IMR-90 (cell line): ENCODE data around the gene RPL12. TPM values are rescaled to one million over a fixed set of nuclear protein-coding genes. Genes with fewer than 3 reads are reported as not detected.

ENCODE experiments used
- ATAC-seq: fragments of 200-7000 bp; cut with Tn5 transposase; 2 replicates; pipeline ENCODE4 v1.9.1; 2020; ENCODE audit warnings: low read depth, mild to moderate bottlenecking, moderate library complexity
- BruUV-seq: library from RNA; stranded (reverse); fragments of 400-500 nt; replicated peaks from 2 replicates; lab custom pipeline; 2021; lab: Mats Ljungman, UMichigan
- CTCF ChIA-PET: fragments of 300-600 bp; formaldehyde crosslinking; extraction: SDS; loops from one replicate; lab custom pipeline; 2021; ENCODE audit warnings: antibody characterized with exemption; lab: Yijun Ruan, JAX
- POLR2A ChIA-PET: fragments of 300-600 bp; sonication (Branson Sonifier 250); formaldehyde crosslinking; loops from one replicate; lab custom pipeline; 2022; ENCODE audit warnings: antibody characterized with exemption; ENCODE audit not compliant: unreplicated experiment; lab: Charles Lee
- DNase-seq: peaks from one replicate; pipeline ENCODE4 v3.0.0; 2013
- H2AFZ ChIP-seq: replicated peaks from 2 replicates; pipeline ENCODE3; 2013; ENCODE audit warnings: low read length, mild to moderate bottlenecking; ENCODE audit not compliant: poor library complexity
- H2AK5ac ChIP-seq: 2 replicates; pipeline ENCODE4 v1.6.1; 2013; ENCODE audit warnings: low read depth, low read length, inconsistent platforms
- H2AK9ac ChIP-seq: replicated peaks from 2 replicates; pipeline ENCODE3; 2013; ENCODE audit warnings: mild to moderate bottlenecking, low read depth, low read length, moderate library complexity; ENCODE audit not compliant: poor library complexity
- H2BK120ac ChIP-seq: 2 replicates; pipeline ENCODE4 v1.6.1; 2013; ENCODE audit warnings: low read depth, low read length, inconsistent platforms
- H2BK15ac ChIP-seq: 3 replicates; pipeline ENCODE4 v1.6.1; 2013; ENCODE audit warnings: low read depth, low read length, inconsistent platforms
- H2BK20ac ChIP-seq: 2 replicates; pipeline ENCODE4 v1.6.1; 2013; ENCODE audit warnings: low read depth, mild to moderate bottlenecking, inconsistent platforms, low read length, moderate library complexity
- H2BK5ac ChIP-seq: 2 replicates; pipeline ENCODE4 v1.6.1; 2013; ENCODE audit warnings: mild to moderate bottlenecking, low read depth, low read length, inconsistent platforms; ENCODE audit not compliant: poor library complexity, severe bottlenecking
- H3K14ac ChIP-seq: replicated peaks from 2 replicates; pipeline ENCODE4 v1.6.1; 2013; ENCODE audit warnings: low read depth, low read length, inconsistent platforms
- H3K18ac ChIP-seq: 2 replicates; pipeline ENCODE4 v1.6.1; 2013; ENCODE audit warnings: low read depth, low read length, control low read depth
- H3K23ac ChIP-seq: 2 replicates; pipeline ENCODE4 v1.6.1; 2013; ENCODE audit warnings: low read depth, low read length, inconsistent platforms
- H3K27ac ChIP-seq: 2 replicates; pipeline ENCODE4 v1.5.1; 2013; ENCODE audit warnings: mild to moderate bottlenecking, control low read depth, low read length; ENCODE audit not compliant: insufficient read depth
- H3K27me3 ChIP-seq: 2 replicates; pipeline ENCODE4 v1.6.1; 2013; ENCODE audit warnings: low read length; ENCODE audit not compliant: control insufficient read depth, insufficient read depth
- H3K36me3 ChIP-seq: 2 replicates; pipeline ENCODE4 v1.6.1; 2013; ENCODE audit warnings: low read length, mixed read lengths; ENCODE audit not compliant: control insufficient read depth, insufficient read depth
- H3K4ac ChIP-seq: 2 replicates; pipeline ENCODE4 v1.6.1; 2013; ENCODE audit warnings: low read depth, low read length, inconsistent platforms
- H3K4me1 ChIP-seq: 2 replicates; pipeline ENCODE4 v1.6.1; 2013; ENCODE audit warnings: low read length, mixed read lengths; ENCODE audit not compliant: control insufficient read depth, insufficient read depth
- H3K4me2 ChIP-seq: 2 replicates; pipeline ENCODE4 v1.6.1; 2013; ENCODE audit warnings: low read depth, mild to moderate bottlenecking, control low read depth, low read length, moderate library complexity
- H3K4me3 ChIP-seq: 2 replicates; pipeline ENCODE4 v1.5.1; 2013; ENCODE audit warnings: low read depth, mild to moderate bottlenecking, control low read depth, low read length, moderate library complexity; ENCODE audit not compliant: insufficient read depth
- H3K56ac ChIP-seq: 2 replicates; pipeline ENCODE4 v1.6.1; 2013; ENCODE audit warnings: low read length, inconsistent platforms; ENCODE audit not compliant: insufficient read depth; ENCODE audit errors: extremely low read depth
- H3K79me1 ChIP-seq, 2 experiments: 2 replicates each; pipeline ENCODE4 v1.6.1; 2013; ENCODE audit warnings: low read length in 2 of 2, inconsistent platforms in 1 of 2, low read depth in 1 of 2
- H3K9ac ChIP-seq: 2 replicates; pipeline ENCODE4 v1.6.1; 2013; ENCODE audit warnings: low read depth, low read length, control low read depth
- H3K9me1 ChIP-seq: 2 replicates; pipeline ENCODE4 v1.6.1; 2013; ENCODE audit warnings: low read length, inconsistent platforms; ENCODE audit not compliant: insufficient read depth
- H3K9me3 ChIP-seq: 2 replicates; pipeline ENCODE4 v1.6.1; 2013; ENCODE audit warnings: low read length; ENCODE audit not compliant: control insufficient read depth, insufficient read depth
- H4K20me1 ChIP-seq: 2 replicates; pipeline ENCODE4 v1.6.1; 2013; ENCODE audit warnings: low read length, inconsistent platforms; ENCODE audit not compliant: insufficient read depth
- H4K5ac ChIP-seq: 2 replicates; pipeline ENCODE4 v1.6.1; 2013; ENCODE audit warnings: mild to moderate bottlenecking, low read depth, low read length, control low read depth
- H4K8ac ChIP-seq, 2 experiments: 2 replicates each; pipeline ENCODE4 v1.6.1; 2013; ENCODE audit warnings: low read depth in 2 of 2, low read length in 2 of 2, control low read depth in 1 of 2, inconsistent platforms in 1 of 2
- H4K91ac ChIP-seq: 2 replicates; pipeline ENCODE4 v1.6.1; 2013; ENCODE audit warnings: low read depth, low read length, inconsistent platforms; ENCODE audit not compliant: insufficient read depth
- BHLHE40 ChIP-seq: fragments of 150-350 bp; IDR thresholded peaks from 2 replicates; pipeline ENCODE4 v1.6.1; 2016; ENCODE audit warnings: mild to moderate bottlenecking, low read depth, low read length
- CHD1 ChIP-seq: IDR thresholded peaks from 2 replicates; pipeline ENCODE4 v1.6.1; 2012; ENCODE audit warnings: low read depth, low read length, improper control_type of control experiment
- CTCF ChIP-seq: conservative IDR thresholded peaks from 2 replicates; pipeline ENCODE4 v1.5.1; 2012; ENCODE audit warnings: mild to moderate bottlenecking, low read depth, low read length, improper control_type of control experiment
- ELK1 ChIP-seq: fragments of 150-350 bp; IDR thresholded peaks from 2 replicates; pipeline ENCODE4 v1.6.1; 2016; ENCODE audit warnings: low read depth, mild to moderate bottlenecking, low read length, moderate library complexity, borderline replicate concordance
- MXI1 ChIP-seq: IDR thresholded peaks from 2 replicates; pipeline ENCODE4 v1.6.1; 2012; ENCODE audit warnings: low read depth, mild to moderate bottlenecking, low read length, moderate library complexity, borderline replicate concordance
- POLR2A ChIP-seq: IDR thresholded peaks from 2 replicates; pipeline ENCODE4 v1.6.1; 2012; ENCODE audit warnings: mild to moderate bottlenecking, low read depth, low read length
- RAD21 ChIP-seq: IDR thresholded peaks from 2 replicates; pipeline ENCODE4 v1.6.1; 2012; ENCODE audit warnings: low read length, improper control_type of control experiment
- RCOR1 ChIP-seq: IDR thresholded peaks from 2 replicates; pipeline ENCODE4 v1.6.1; 2012; ENCODE audit warnings: mild to moderate bottlenecking, low read length, improper control_type of control experiment; ENCODE audit not compliant: insufficient replicate concordance
- USF2 ChIP-seq: fragments of 150-350 bp; IDR thresholded peaks from 2 replicates; pipeline ENCODE4 v1.6.1; 2017; ENCODE audit warnings: mild to moderate bottlenecking, antibody characterized with exemption, low read length, low read depth
- whole genome bisulfite sequencing, 2 experiments: methylation state at CpG; one replicate each; pipeline versions ENCODE4 v1.1.5 to v1.1.7; 2013; ENCODE audit warnings: missing lambda C conversion rate in 2 of 2; ENCODE audit not compliant: insufficient read length in 1 of 2; ENCODE audit errors: extremely low coverage in 2 of 2; 5-methylcytosine and 5-hydroxymethylcytosine counted together
- dilution Hi-C: fragments of 300-500 bp; cut with HindIII; formaldehyde crosslinking; loops from one replicate; pipeline ENCODE4 v1.14.3; 2018; ENCODE audit warnings: low sequenced_read_pairs; ENCODE audit not compliant: unreplicated experiment
- in situ Hi-C: fragments of 300-500 bp; cut with MboI; formaldehyde crosslinking; loops from 3 replicates; pipeline ENCODE4 v1.14.3; 2019; ENCODE audit warnings: low sequenced_read_pairs, inconsistent platforms, mixed read lengths
- intact Hi-C: fragments of 100-400 bp; cut with micrococcal nuclease; formaldehyde crosslinking; loops from 2 replicates; pipeline ENCODE4 v1.10.0; 2022
- polyA plus RNA-seq, 3 experiments: library from polyadenylated mRNA; depleted of rRNA; stranded (reverse); fragments of >200 nt; gene quantifications; 2 replicates each; pipeline ENCODE4 v1.2.3, GENCODE V29; 2012; ENCODE audit warnings: low replicate concordance in 1 of 3
- total RNA-seq: library from RNA; depleted of rRNA; stranded (reverse); fragments of >200 nt; gene quantifications from 2 replicates; pipeline ENCODE4 v1.2.3, GENCODE V29; 2012

The RPL12 gene
- total and polyA plus RNA-seq, 2 of the 4 experiments (the other 2 are of a cell fraction): 1,864 to 2,379 TPM

- H3K9me1 ChIP-seq: no peaks in the 10 kb centered on the region; the same call in 1 of the 2 replicates
- H3K4ac ChIP-seq: no peak overlapping the region
- no peaks in the 10 kb centered on the region for H3K9me3 ChIP-seq
- in situ Hi-C loops (no loop called here), intact Hi-C loops (loop anchor here (10.0 kb wide), 1 partner anchor 204 kb away; no protein-coding TSS in a partner anchor), dilution Hi-C loops (no loop called here)
- no peaks in the 10 kb centered on the region for H3K4me1 ChIP-seq
- no peak overlapping the region for H3K9ac ChIP-seq
- no peak overlapping the region for H2BK5ac ChIP-seq
- peaks cover 13% of the 10 kb centered on the region; the same call in 1 of the 2 replicates for H4K20me1 ChIP-seq
- no peak for DNase-seq
- H3K14ac ChIP-seq: no peak overlapping the region
- POLR2A ChIA-PET: no interaction called here
- H2BK120ac ChIP-seq: no peak overlapping the region
- no CpG with 5 or more reads among the region's 3 CpGs for WGBS, 2 experiments
- H2AK5ac ChIP-seq: no peak overlapping the region
- H3K27ac ChIP-seq: no peak overlapping the region
- no peak overlapping the region for H3K23ac ChIP-seq
- H3K4me3 ChIP-seq: no peak overlapping the region
- no peak overlapping the region for H2BK20ac ChIP-seq
- no peak overlapping the region for H4K8ac ChIP-seq
- no peak for TF ChIP-seq USF2
- no peak for TF ChIP-seq MXI1
- no peak for TF ChIP-seq CHD1
- no peak for TF ChIP-seq POLR2A
- TF ChIP-seq RCOR1: no peak
- no peak for TF ChIP-seq CTCF
- TF ChIP-seq RAD21: no peak
- no peak for TF ChIP-seq ELK1
- TF ChIP-seq BHLHE40: no peak
- H3K4me2 ChIP-seq: no peak overlapping the region
- BruUV-seq: no TSS peak
- no peak overlapping the region for H3K18ac ChIP-seq
- ATAC-seq: no peak
- no peak overlapping the region for H2AFZ ChIP-seq
- CTCF ChIA-PET: no interaction called here
- H2AK9ac ChIP-seq: no peak overlapping the region
- H3K36me3 ChIP-seq: peaks cover 13% of the 10 kb centered on the region
- H3K79me1 ChIP-seq: peaks cover 32 to 69% of the 10 kb centered on the region in 2 experiments
- no peak overlapping the region for H4K91ac ChIP-seq
- H3K27me3 ChIP-seq: no peaks in the 10 kb centered on the region
- no peak overlapping the region for H3K56ac ChIP-seq
- no peak overlapping the region for H4K5ac ChIP-seq
- H2BK15ac ChIP-seq: no peak overlapping the region
These were observed 22.9 kb downstream of the RPL12 start for GRCh38 chr9:127428348-127428747.
